Measurements from ENCODE around the gene USP12. TPM values are rescaled to one million over a fixed set of nuclear protein-coding genes. Genes with fewer than 3 reads are reported as not detected.
A peak's percentile ranks its signal among the peaks of the same experiment; 100 is the strongest.

USP12 gene
- total RNA-seq, 3 donors from 2014 or later: 48.0 to 60.7 (median 51.1) TPM

DNA sequence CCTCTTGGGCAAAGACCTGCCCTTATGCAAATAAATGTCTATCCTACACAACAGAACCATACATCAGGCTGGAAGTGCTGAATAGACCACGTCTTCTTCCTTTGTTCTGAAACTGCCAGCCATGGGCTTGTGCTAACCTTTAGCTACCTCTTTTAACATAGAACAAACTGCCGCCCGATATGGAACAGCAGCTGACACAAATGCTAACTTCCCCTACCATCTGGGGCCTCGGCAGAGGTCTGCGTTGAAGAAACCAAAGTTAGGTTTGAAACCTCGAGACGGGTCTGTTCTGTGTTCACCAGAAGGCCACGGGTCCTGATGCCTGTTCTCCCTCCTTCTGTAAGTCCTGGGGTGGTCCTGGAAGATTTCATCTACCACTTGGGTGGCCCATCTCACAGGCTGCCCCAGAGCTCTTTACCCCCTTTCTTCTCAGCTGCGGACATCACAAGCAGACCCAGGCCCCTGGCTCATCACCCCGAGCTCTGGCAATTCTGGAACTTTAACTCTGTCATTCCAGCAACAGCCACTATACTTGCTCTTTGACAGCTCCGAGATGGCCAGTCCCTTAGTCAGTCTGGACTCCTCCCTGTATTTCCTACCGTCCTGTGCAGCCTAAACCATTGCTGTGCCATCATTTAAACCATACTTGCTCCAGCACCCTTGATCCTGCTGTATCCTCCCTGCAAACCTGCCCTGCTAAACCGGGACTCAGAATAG lies 146.7 kb downstream of the USP12 start:
- Mint-ChIP-seq H3K27me3 (ENCODE audit: low read depth) (peaks cover 20% of the 10 kb centered on the region), H3K9me3 (no peaks in the 10 kb centered on the region), H3K4me3 (no peak overlapping the region), H3K36me3 (ENCODE audit: insufficient read depth) (no peaks in the 10 kb centered on the region), H3K4me1 (ENCODE audit: low read depth) (peaks cover 2% of the 10 kb centered on the region)
- DNase-seq: no peak
- no peak for ATAC-seq

DNA sequence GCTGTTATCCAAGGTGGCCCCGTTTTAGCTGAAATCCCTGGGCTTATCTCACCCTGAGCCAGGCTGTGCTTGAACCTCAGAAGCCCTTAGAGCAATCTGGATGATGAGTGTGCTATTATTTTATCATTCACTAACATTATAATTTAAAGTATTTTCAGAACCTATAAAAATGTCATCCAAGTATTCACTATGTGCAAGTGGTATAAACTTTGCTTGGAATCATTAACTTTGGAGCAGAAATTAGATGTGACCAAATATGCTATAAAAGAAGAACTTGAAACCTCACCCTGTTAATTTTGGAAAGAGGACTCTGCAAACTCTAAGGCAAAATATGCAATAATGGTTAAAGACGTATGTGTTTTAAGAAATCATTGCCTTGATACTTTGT lies 147.5 kb downstream of the USP12 start:
- H3K9me3 Mint-ChIP-seq: no peaks in the 10 kb centered on the region
- H3K4me3 Mint-ChIP-seq: no peak overlapping the region
- DNase-seq: no peak
- H3K27me3 Mint-ChIP-seq (ENCODE audit: low read depth): peaks cover 20% of the 10 kb centered on the region
- no peak for ATAC-seq
- no peaks in the 10 kb centered on the region for H3K36me3 Mint-ChIP-seq (ENCODE audit: insufficient read depth)
- H3K4me1 Mint-ChIP-seq (ENCODE audit: low read depth): peaks cover 2% of the 10 kb centered on the region

DNA sequence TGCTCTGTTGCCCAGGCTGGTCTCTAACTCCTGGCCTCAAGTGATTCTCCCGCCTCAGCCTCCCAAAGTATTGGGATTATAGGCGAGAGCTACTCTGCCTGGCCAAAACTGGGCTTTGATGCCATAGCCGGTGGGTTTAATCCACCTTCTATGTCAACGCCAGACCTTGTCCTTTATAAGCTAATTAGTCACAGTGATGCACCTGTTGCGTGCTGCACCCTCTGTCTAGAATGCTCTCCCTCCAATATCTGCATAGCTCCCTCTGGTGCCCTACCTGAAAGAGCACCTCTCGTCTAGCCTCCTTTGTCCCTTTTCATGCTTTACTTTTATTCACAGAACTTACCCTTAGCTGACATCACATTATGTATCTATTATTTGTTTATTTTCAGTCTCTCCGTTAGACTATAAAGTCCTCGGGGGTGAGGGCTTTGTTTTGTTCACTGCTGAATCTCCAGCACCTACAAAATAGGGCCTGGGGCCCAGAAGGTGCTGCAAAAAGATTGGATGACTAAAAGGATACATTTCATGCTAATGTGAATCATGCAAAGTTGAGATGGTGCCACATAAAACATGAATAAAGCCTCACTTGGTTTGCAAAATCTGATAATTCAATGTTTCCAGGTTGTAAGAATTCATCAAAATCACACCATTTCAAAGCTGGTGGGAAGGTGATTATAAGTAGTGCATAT lies 148.1 kb downstream of the USP12 start:
- peaks cover 18% of the 10 kb centered on the region for H3K27me3 Mint-ChIP-seq (ENCODE audit: low read depth)
- DNase-seq (no peak), ATAC-seq (no peak)
- no peaks in the 10 kb centered on the region for H3K36me3 Mint-ChIP-seq (ENCODE audit: insufficient read depth)
- H3K4me1 Mint-ChIP-seq (ENCODE audit: low read depth): peaks cover 2% of the 10 kb centered on the region
- H3K4me3 Mint-ChIP-seq: no peak overlapping the region
- H3K9me3 Mint-ChIP-seq: no peaks in the 10 kb centered on the region

GRCh38 chr13:27022571-27023311 lies 148.9 kb downstream of the USP12 start:
- H3K4me3 Mint-ChIP-seq: no peak overlapping the region
- H3K4me1 Mint-ChIP-seq (ENCODE audit: low read depth): peaks cover 2% of the 10 kb centered on the region
- peaks cover 17% of the 10 kb centered on the region for H3K27me3 Mint-ChIP-seq (ENCODE audit: low read depth)
- no peaks in the 10 kb centered on the region for H3K36me3 Mint-ChIP-seq (ENCODE audit: insufficient read depth)
- DNase-seq: no peak
- peak; percentile 75 to 81 for ATAC-seq
- no peaks in the 10 kb centered on the region for H3K9me3 Mint-ChIP-seq

DNA sequence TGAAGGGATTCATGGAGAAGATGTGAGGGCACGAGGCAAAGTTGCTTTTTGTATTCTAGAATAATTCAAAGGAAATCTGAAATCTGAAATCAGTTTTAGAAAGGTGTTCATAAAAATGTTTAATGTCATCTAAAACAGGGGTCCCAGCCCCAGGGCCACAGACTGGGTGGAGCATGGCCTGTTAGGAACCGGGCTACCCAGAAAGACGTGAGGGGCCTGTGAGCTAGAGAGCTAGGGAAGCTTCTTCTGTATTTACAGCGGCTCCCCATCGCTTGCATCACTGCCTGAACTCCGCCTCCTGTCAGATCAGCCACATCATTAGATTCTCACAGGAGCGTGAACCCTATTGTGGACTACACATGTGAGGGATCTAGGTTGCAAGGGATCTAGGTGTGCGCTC lies 151.2 kb downstream of the USP12 start:
- Mint-ChIP-seq H3K27me3 (ENCODE audit: low read depth) (peaks cover 7% of the 10 kb centered on the region), H3K4me1 (ENCODE audit: low read depth) (no peaks in the 10 kb centered on the region), H3K4me3 (no peak overlapping the region), H3K36me3 (ENCODE audit: insufficient read depth) (no peaks in the 10 kb centered on the region), H3K9me3 (no peaks in the 10 kb centered on the region)
- no peak for DNase-seq
- ATAC-seq: no peak

DNA sequence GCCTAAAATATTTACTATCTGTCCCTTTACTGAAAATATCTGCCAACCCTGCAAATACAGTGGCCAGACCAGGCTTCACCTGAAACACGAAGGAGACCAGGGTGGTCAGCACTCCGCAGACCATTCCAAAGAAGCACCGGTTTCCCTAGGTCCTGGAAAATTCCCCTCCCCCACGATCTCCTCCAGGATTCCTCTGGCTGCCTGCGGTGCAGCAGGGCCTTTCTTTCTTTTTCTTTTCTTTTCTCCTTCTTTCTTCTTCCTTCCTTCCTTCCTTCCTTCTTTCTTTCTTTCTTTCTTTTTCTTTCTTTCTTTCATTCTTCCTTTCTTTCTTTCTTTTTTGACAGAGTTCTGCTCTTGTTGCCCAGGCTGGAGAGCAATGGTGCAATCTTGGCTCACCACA lies 152.7 kb downstream of the USP12 start:
- Mint-ChIP-seq H3K9me3 (no peaks in the 10 kb centered on the region), H3K4me3 (no peak overlapping the region), H3K36me3 (ENCODE audit: insufficient read depth) (no peaks in the 10 kb centered on the region), H3K4me1 (ENCODE audit: low read depth) (no peaks in the 10 kb centered on the region), H3K27me3 (ENCODE audit: low read depth) (peaks cover 5% of the 10 kb centered on the region)
- ATAC-seq (no peak), DNase-seq (no peak)

GRCh38 chr13:27018344-27018861 lies 153.2 kb downstream of the USP12 start:
- Mint-ChIP-seq H3K9me3 (no peaks in the 10 kb centered on the region), H3K36me3 (ENCODE audit: insufficient read depth) (no peaks in the 10 kb centered on the region), H3K4me1 (ENCODE audit: low read depth) (no peaks in the 10 kb centered on the region), H3K27me3 (ENCODE audit: low read depth) (peaks cover 5% of the 10 kb centered on the region), H3K4me3 (no peak overlapping the region)
- no peak for DNase-seq
- no peak for ATAC-seq

- Mint-ChIP-seq H3K9me3 (no peaks in the 10 kb centered on the region), H3K27me3 (ENCODE audit: low read depth) (peaks cover 5% of the 10 kb centered on the region), H3K36me3 (ENCODE audit: insufficient read depth) (no peaks in the 10 kb centered on the region), H3K4me1 (ENCODE audit: low read depth) (no peaks in the 10 kb centered on the region), H3K4me3 (no peak overlapping the region)
- ATAC-seq (no peak), DNase-seq (no peak)
These were observed 154.7 kb downstream of the USP12 start for GRCh38 chr13:27016875-27017274.

Other genes with a start within 250 kb of the USP12 start
- gene RPL21, start 79.7 kb upstream of the USP12 start, total RNA-seq: 1,000 to 10,000 TPM; 1,554 to 1,640 (median 1,611) TPM
- gene RASL11A, start 99.0 kb upstream of the USP12 start, total RNA-seq: 1 to 10 TPM; 5.2 to 7.3 (median 5.5) TPM

Data from activated T-cell treated with anti-CD3 and anti-CD28 coated beads, Interleukin-2, amount 50 U/mL, for 4 hours (primary cell).